A549 (cell line): Measurements from ENCODE around the gene ZFAND4. TPM values are rescaled to one million over a fixed set of nuclear protein-coding genes. Genes with fewer than 3 reads are reported as not detected.

Experiments used
- ATAC-seq, 2 experiments: fragments of 200-7000 bp in 1 of 2; fragments of >200 bp in 1 of 2; cut with Nextera tagmentation in 1 of 2; cut with Tn5 transposase in 1 of 2; 3 replicates each; pipeline versions ENCODE4 v1.8.0 to v1.9.1; 2018 to 2020; ENCODE audit warnings: mild to moderate bottlenecking in 1 of 2, moderate library complexity in 1 of 2
- CTCF ChIA-PET: fragments of 300-600 bp; sonication (Branson Sonifier 250); formaldehyde crosslinking; extraction: SDS; loops from one replicate; lab custom pipeline; 2021; ENCODE audit warnings: antibody characterized with exemption, inconsistent platforms; lab: Yijun Ruan, JAX
- POLR2A ChIA-PET: fragments of 350-600 bp; formaldehyde crosslinking; extraction: SDS; loops from one replicate; lab custom pipeline; 2021; ENCODE audit warnings: antibody characterized with exemption, inconsistent platforms; lab: Yijun Ruan, JAX
- DNase-seq, 2 experiments: peaks; one replicate each; pipeline versions ENCODE4 v3.0.0 to v3.0.0-alpha.2; 2011 to 2016; ENCODE audit warnings: low read depth in 1 of 2, low spot score in 1 of 2
- FAIRE-seq: peaks from 2 replicates; lab custom pipeline; 2011; peaks lifted over from hg19 to GRCh38; lab: Jason Lieb, UNC
- H3K27ac ChIP-seq, 2 experiments: fragments of >200 bp; sonication (Bioruptor Twin); formaldehyde crosslinking; 3 replicates each; pipeline ENCODE4 v1.5.1; 2016 to 2017
- H3K4me1 ChIP-seq: fragments of >200 bp; sonication (Bioruptor Twin); formaldehyde crosslinking; 3 replicates; pipeline ENCODE4 v1.6.1; 2016
- H3K4me2 ChIP-seq: fragments of >200 bp; sonication (Bioruptor Twin); formaldehyde crosslinking; 3 replicates; pipeline ENCODE4 v1.6.1; 2016
- H3K4me3 ChIP-seq: fragments of >200 bp; sonication (Bioruptor Twin); formaldehyde crosslinking; 3 replicates; pipeline ENCODE4 v1.5.1; 2016
- H3K9me3 ChIP-seq: fragments of >200 bp; sonication (Bioruptor Twin); formaldehyde crosslinking; 3 replicates; pipeline ENCODE4 v1.6.1; 2016
- BHLHE40 ChIP-seq: IDR thresholded peaks from 2 replicates; pipeline ENCODE4 v1.6.1; 2012; ENCODE audit warnings: low read depth, low read length, inconsistent platforms
- CEBPB ChIP-seq, 2 experiments: fragments of >200 bp in 1 of 2; sonication (Bioruptor Twin) in 1 of 2; formaldehyde crosslinking in 1 of 2; IDR thresholded peaks; 2 replicates each; pipeline ENCODE4 v1.6.1; 2012 to 2016
- CHD4 ChIP-seq: fragments of 200-600 bp; sonication (generic); IDR thresholded peaks from 2 replicates; pipeline ENCODE4 v1.6.1; 2016; ENCODE audit warnings: antibody characterized with exemption, mild to moderate bottlenecking, borderline replicate concordance
- HMGXB4 ChIP-seq: fragments of 250-450 bp; sonication (Bioruptor Pico); IDR thresholded peaks from 2 replicates; pipeline ENCODE4 v1.5.0; 2021; ENCODE audit warnings: mild to moderate bottlenecking, moderate library complexity, borderline replicate concordance
- HOXA7 ChIP-seq: fragments of 250-450 bp; sonication (Bioruptor Pico); IDR thresholded peaks from 2 replicates; pipeline ENCODE4 v1.5.0; 2020; ENCODE audit warnings: mild to moderate bottlenecking, moderate library complexity
- HOXB5 ChIP-seq: fragments of 250-450 bp; sonication (Bioruptor Pico); IDR thresholded peaks from 2 replicates; pipeline ENCODE4 v1.5.0; 2020; ENCODE audit warnings: mild to moderate bottlenecking, moderate library complexity
- JUN ChIP-seq, 2 experiments: fragments of >200 bp; sonication (Bioruptor Twin); formaldehyde crosslinking; IDR thresholded peaks; 2 replicates in 1 of 2; 3 replicates in 1 of 2; pipeline ENCODE4 v1.6.1; 2016 to 2017
- JUNB ChIP-seq: fragments of >200 bp; sonication (Bioruptor Twin); formaldehyde crosslinking; IDR thresholded peaks from 2 replicates; pipeline ENCODE4 v1.6.1; 2016
- KDM5A ChIP-seq: fragments of 200-600 bp; sonication (generic); IDR thresholded peaks from 2 replicates; pipeline ENCODE4 v1.6.1; 2016; ENCODE audit warnings: antibody characterized with exemption, mild to moderate bottlenecking
- MAFK ChIP-seq: fragments of 450-650 bp; IDR thresholded peaks from 2 replicates; pipeline ENCODE4 v1.6.1; 2014; ENCODE audit not compliant: partially characterized antibody
- MAZ ChIP-seq: fragments of 150-350 bp; IDR thresholded peaks from 2 replicates; pipeline ENCODE4 v1.6.1; 2014; ENCODE audit warnings: antibody characterized with exemption, low read depth, low read length, borderline replicate concordance
- NPAS2 ChIP-seq: fragments of 250-450 bp; sonication (Bioruptor Pico); IDR thresholded peaks from 2 replicates; pipeline ENCODE4 v1.8.0; 2022; ENCODE audit warnings: mild to moderate bottlenecking, moderate library complexity, borderline replicate concordance
- NR3C1 ChIP-seq: fragments of >200 bp; sonication (Bioruptor Twin); formaldehyde crosslinking; IDR thresholded peaks from 3 replicates; pipeline ENCODE4 v1.6.1; 2017
- PBX3 ChIP-seq: IDR thresholded peaks from 2 replicates; pipeline ENCODE4 v1.6.1; 2012
- PHF8 ChIP-seq: fragments of 200-600 bp; sonication (generic); IDR thresholded peaks from 2 replicates; pipeline ENCODE4 v1.6.1; 2016; ENCODE audit warnings: low read depth, mild to moderate bottlenecking, antibody characterized with exemption, moderate library complexity, borderline replicate concordance
- POLR2A ChIP-seq: IDR thresholded peaks from 2 replicates; pipeline ENCODE4 v1.6.1; 2012; ENCODE audit warnings: mild to moderate bottlenecking, low read length
- RAD21 ChIP-seq, 2 experiments: fragments of >200 bp in 1 of 2; sonication (Bioruptor Twin) in 1 of 2; formaldehyde crosslinking in 1 of 2; IDR thresholded peaks in 1 of 2; conservative IDR thresholded peaks in 1 of 2; 2 replicates in 1 of 2; 3 replicates in 1 of 2; pipeline ENCODE4 v1.6.1; 2012 to 2018; ENCODE audit warnings: inconsistent platforms in 1 of 2
- TFCP2L1 ChIP-seq: fragments of 250-450 bp; sonication (Bioruptor Pico); IDR thresholded peaks from 2 replicates; pipeline ENCODE4 v1.5.0; 2021; ENCODE audit warnings: mild to moderate bottlenecking
- USF2 ChIP-seq: fragments of 450-650 bp; IDR thresholded peaks from 2 replicates; pipeline ENCODE4 v1.6.1; 2014; ENCODE audit warnings: antibody characterized with exemption
- ZC3H11A ChIP-seq: fragments of 450-650 bp; IDR thresholded peaks from 2 replicates; pipeline ENCODE4 v1.6.1; 2014; ENCODE audit warnings: antibody characterized with exemption, mild to moderate bottlenecking
- ZFP36 ChIP-seq: fragments of 450-650 bp; IDR thresholded peaks from 2 replicates; pipeline ENCODE4 v1.6.1; 2014; ENCODE audit warnings: borderline replicate concordance; ENCODE audit not compliant: partially characterized antibody
- ZNF302 ChIP-seq: fragments of 250-450 bp; sonication (Bioruptor Pico); IDR thresholded peaks from 2 replicates; pipeline ENCODE4 v1.9.0; 2021; ENCODE audit warnings: inconsistent platforms, mild to moderate bottlenecking, moderate library complexity
- WGBS: methylation state at CpG from one replicate; pipeline ENCODE4 v1.1.6; 2017; ENCODE audit errors: missing lambda C conversion rate; 5-methylcytosine and 5-hydroxymethylcytosine counted together
- polyA plus RNA-seq, 4 experiments: library from polyadenylated mRNA; depleted of rRNA in 3 of 4; stranded (reverse); fragments of >200 nt; fragmentation: RNase III in 1 of 4; extraction: RNeasy Plus Mini Kit Qiagen cat#74134 plus additional on column Dnase treatment in 1 of 4; gene quantifications; 2 replicates in 3 of 4; 3 replicates in 1 of 4; pipeline ENCODE4 v1.2.3, GENCODE V29; 2011 to 2017

The ZFAND4 gene
- polyA plus RNA-seq, 2 of the 4 experiments (the other 2 are of a cell fraction): 4.5 to 7.4 TPM

GRCh38 chr10:45594276-45595157 is 78.1 kb downstream of the ZFAND4 start (continued):
- TF ChIP-seq TFCP2L1 (0 out of 2 replicates have a peak, but pooled peaks have one; percentile 42), JUN (IDR thresholded peaks at IDR 0.05) (peak; percentile 49 to 61; a peak in 4 of 5 replicates), USF2 (peak; percentile 99), HOXB5 (CRISPR knock-in tag) (no peak; the same call in 1 of the 2 replicates), BHLHE40 (no peak)
- TF ChIP-seq, all 56 proteins: peak for 18

GRCh38 chr10:45593938-45594275 is 78.7 kb downstream of the ZFAND4 start:
- DNase-seq (no peak), ATAC-seq (no peak), FAIRE-seq (no peak)
- H3K4me1 ChIP-seq: peaks cover 7% of the 10 kb centered on the region; the same call in 2 of the 3 replicates
- H3K9me3 ChIP-seq: no peaks in the 10 kb centered on the region
- H3K4me3 ChIP-seq: peak overlapping the region; percentile 90
- ChIA-PET CTCF (no interaction called here), POLR2A (no interaction called here)
- TF ChIP-seq MAZ (no peak), NPAS2 (CRISPR knock-in tag) (no peak), JUNB (no peak), USF2 (no peak), HMGXB4 (CRISPR knock-in tag) (no peak), KDM5A (no peak), PHF8 (no peak), RAD21 (conservative IDR thresholded peaks at IDR 0.05 in 1 of 2, IDR thresholded peaks at IDR 0.05 in 1 of 2) (no peak), CEBPB (IDR thresholded peaks at IDR 0.05) (no peak), CHD4 (no peak), ZC3H11A (no peak), POLR2A (no peak), HOXA7 (CRISPR knock-in tag) (no peak), NR3C1 (no peak), ZNF302 (no peak), PBX3 (no peak)
- H3K4me2 ChIP-seq: peak overlapping the region; percentile 86
- peak overlapping the region; percentile 88 to 94 for H3K27ac ChIP-seq
- WGBS: 16% methylated on average over 6 of the region's 6 CpGs

- no peak for DNase-seq
- CTCF ChIA-PET: no interaction called here
- H3K9me3 ChIP-seq: no peaks in the 10 kb centered on the region
- H3K4me2 ChIP-seq: peak overlapping the region; percentile 86
- ATAC-seq: no peak
- H3K4me1 ChIP-seq: peaks cover 7% of the 10 kb centered on the region; the same call in 2 of the 3 replicates
- no peak for FAIRE-seq
- POLR2A ChIA-PET: interaction anchor here (0.6 kb wide), 1 partner anchor 371 kb away, joined by 3 read pairs; no protein-coding TSS in a partner anchor
- H3K27ac ChIP-seq: no peak overlapping the region
- TF ChIP-seq MAFK (no peak), USF2 (no peak), MAZ (no peak), CHD4 (no peak), ZFP36 (no peak)
- no peak overlapping the region for H3K4me3 ChIP-seq
Observed at GRCh38 chr10:45592926-45593325, 79.6 kb downstream of the ZFAND4 start.
